ENCODE results near the gene HAPSTR1. TPM values are rescaled to one million over a fixed set of nuclear protein-coding genes. Genes with fewer than 3 reads are reported as not detected.
A peak's percentile ranks its signal among the peaks of the same experiment; 100 is the strongest.

Gene HAPSTR1
- total RNA-seq, 2 donors from 2014 or later, result 31.9 to 32.6 TPM

DNA sequence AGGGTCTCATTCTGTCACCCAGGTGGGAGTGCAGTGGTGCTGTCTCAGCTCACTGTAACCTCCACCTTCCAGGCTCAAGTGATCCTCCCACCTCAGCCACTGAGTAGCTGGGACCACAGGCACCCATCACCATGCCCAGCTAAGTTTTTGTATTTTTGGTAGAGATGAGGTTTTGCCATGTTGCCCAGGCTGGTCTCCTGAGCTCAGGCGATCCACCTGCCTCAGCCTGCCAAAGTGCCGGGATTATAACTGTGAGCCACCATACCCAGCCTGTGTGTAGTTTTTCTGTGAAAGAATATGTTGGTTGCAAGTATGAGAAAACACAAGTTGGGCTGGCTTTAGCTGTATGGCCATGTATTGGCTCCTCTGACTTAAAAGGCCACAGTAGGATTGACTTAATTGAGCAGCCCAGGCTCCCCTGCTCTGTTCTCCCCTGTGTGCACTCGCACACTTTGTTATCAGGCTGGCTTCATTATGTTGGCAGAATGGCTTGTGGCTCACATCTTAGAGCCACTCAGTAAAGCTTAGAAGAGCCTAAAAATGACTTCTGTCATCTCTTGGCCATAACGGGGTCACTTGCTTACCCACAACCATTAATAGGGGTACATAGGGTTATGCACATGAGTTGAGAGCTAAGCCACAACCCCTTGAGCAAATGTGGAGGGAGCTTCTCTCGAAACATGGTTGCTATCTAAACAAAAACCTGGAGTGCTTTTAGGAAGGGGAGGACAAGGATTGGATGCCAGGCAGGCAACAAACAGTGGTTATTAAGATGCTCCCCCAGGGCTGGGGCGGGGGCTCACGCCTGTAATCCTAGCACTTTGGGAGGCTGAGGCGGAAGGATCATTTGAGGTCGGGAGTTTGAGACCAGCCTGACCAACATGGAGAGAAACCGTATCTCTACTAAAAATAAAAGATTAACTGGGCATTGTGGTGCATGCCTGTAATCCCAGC is 6.1 kb downstream of the HAPSTR1 start:
- 62 to 65% methylated on average over 9 to 10 of the region's 10 CpGs for WGBS, 2 donors
- intact Hi-C loops (cut with DNase I), result no loop called here
- peaks cover 94% of the 10 kb centered on the region for H3K4me1 ChIP-seq
- no peaks in the 10 kb centered on the region for H3K9me3 ChIP-seq
- TF ChIP-seq POLR2A (IDR thresholded peaks at IDR 0.05), result no peak
- TF ChIP-seq, protein P1, sequence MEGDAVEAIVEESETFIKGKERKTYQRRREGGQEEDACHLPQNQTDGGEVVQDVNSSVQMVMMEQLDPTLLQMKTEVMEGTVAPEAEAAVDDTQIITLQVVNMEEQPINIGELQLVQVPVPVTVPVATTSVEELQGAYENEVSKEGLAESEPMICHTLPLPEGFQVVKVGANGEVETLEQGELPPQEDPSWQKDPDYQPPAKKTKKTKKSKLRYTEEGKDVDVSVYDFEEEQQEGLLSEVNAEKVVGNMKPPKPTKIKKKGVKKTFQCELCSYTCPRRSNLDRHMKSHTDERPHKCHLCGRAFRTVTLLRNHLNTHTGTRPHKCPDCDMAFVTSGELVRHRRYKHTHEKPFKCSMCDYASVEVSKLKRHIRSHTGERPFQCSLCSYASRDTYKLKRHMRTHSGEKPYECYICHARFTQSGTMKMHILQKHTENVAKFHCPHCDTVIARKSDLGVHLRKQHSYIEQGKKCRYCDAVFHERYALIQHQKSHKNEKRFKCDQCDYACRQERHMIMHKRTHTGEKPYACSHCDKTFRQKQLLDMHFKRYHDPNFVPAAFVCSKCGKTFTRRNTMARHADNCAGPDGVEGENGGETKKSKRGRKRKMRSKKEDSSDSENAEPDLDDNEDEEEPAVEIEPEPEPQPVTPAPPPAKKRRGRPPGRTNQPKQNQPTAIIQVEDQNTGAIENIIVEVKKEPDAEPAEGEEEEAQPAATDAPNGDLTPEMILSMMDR (IDR thresholded peaks at IDR 0.05), result no peak
- H3K27ac ChIP-seq, result peak overlapping the region in 3 of 4 donors; percentile 0 to 56 (median 18)
- no peaks in the 10 kb centered on the region for H3K36me3 ChIP-seq (replicated peaks in 1 of 2; ENCODE audit: insufficient read depth in 1 of 2, low read depth in 2 of 2)
- ATAC-seq (no peak), DNase-seq (no peak)
- no peak overlapping the region for H3K4me3 ChIP-seq
- no peaks in the 10 kb centered on the region for H3K27me3 ChIP-seq

DNA sequence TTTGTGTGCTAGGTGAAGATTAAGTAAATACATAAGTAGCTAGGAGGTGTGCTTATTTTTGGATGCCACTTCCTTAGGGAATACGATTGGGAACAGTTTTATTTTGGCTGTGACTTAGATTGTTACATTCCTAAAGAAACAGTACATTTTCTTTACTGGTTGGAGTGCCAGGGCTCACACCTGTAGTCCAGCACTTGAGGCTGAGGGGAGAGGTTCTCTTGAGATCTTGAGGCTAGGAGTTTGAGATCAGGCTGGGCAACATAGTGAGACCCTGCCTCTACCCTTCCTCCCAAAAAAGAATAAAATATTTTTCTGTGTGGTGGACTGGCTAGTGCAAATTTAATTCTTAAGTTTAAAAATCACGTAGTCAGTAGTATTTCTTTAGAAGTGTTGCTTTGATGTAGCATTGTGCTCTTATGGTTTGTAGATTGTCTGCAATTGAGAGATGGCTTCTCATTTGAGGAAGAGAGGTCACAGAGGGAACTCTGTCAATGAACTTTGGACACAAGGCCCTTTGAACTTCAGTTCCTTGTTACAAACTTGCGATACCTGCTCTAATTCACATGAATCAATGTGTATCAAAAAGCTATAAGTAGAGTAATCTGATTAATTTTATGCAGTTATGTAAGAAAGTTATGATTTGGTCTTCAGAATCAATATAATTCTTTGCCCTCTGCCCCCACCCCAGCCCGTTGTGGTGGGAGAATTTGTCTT is 7.1 kb downstream of the HAPSTR1 start:
- intact Hi-C loops (cut with DNase I), result no loop called here
- 19 to 24% methylated on average over 4 of the region's 4 CpGs for WGBS, 2 donors
- DNase-seq (no peak), ATAC-seq (no peak)
- H3K4me1 ChIP-seq, result peaks cover 100% of the 10 kb centered on the region
- H3K4me3 ChIP-seq, result no peak overlapping the region
- peaks cover 0 to 7% of the 10 kb centered on the region in 2 donors for H3K36me3 ChIP-seq (replicated peaks in 1 of 2; ENCODE audit: insufficient read depth in 1 of 2, low read depth in 2 of 2)
- H3K27me3 ChIP-seq, result no peaks in the 10 kb centered on the region
- TF ChIP-seq POLR2A (IDR thresholded peaks at IDR 0.05), result no peak
- TF ChIP-seq, protein P1 (IDR thresholded peaks at IDR 0.05), result no peak
- H3K9me3 ChIP-seq, result no peaks in the 10 kb centered on the region
- H3K27ac ChIP-seq, result peak overlapping the region in 3 of 4 donors; percentile 0 to 56 (median 42)

DNA sequence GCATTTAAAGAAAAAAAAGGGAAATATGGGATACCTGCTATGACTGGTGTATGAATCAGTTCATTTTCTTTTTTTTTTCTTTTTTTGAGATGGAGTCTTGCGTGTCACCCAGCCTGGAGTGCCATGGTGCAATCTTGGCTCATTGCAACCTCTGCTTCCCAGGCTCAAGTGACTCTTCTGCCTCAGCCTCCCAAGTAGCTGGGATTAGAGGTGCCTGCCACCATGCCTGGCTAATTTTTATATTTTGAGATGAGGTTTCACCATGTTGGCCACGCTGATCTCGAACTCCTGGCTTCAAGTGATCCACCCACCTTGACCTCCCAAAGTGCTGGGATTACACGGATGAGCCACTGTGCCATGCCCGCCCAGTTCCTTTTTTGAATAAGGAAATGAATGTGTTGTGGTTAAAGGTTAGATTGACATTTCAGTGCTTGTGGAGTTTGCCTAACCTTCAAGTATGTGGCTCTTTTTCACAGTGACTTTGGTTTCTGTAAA is 7.7 kb downstream of the HAPSTR1 start:
- ATAC-seq, result peak; percentile 24
- Histone ChIP-seq H3K27ac (peak overlapping the region in 3 of 4 donors; percentile 29 to 56 (median 42)), H3K4me1 (peaks cover 100% of the 10 kb centered on the region), H3K9me3 (no peaks in the 10 kb centered on the region), H3K27me3 (no peaks in the 10 kb centered on the region), H3K4me3 (no peak overlapping the region), H3K36me3 (replicated peaks in 1 of 2; ENCODE audit: insufficient read depth in 1 of 2, low read depth in 2 of 2) (peaks cover 5 to 8% of the 10 kb centered on the region in 2 donors)
- WGBS, 2 donors, result 49 to 72% methylated on average over 3 to 5 of the region's 5 CpGs
- intact Hi-C loops (cut with DNase I), result no loop called here
- TF ChIP-seq, protein P1 (IDR thresholded peaks at IDR 0.05), result no peak
- DNase-seq, result no peak

DNA sequence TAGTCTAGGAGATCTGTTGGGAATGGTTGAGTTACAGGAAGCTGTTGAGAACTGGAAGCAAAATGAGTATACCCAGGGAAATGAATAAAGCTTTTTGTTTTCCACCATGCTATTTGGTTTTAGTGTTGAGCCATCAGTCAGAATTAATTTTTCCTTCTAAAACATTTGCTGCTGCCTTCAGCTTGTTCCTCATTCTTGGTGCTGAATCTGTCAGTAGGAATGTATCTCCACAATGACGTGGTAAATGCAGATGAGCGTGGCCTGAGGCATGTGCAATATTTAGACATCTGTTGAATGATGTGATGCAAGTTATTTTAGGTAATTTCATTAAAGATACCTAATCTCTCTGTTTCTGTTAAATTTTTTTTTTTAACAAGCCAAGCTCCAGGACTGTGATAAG is 10.9 kb downstream of the HAPSTR1 start:
- H3K27me3 ChIP-seq, result no peaks in the 10 kb centered on the region
- intact Hi-C loops (cut with DNase I), result no loop called here
- WGBS, 2 donors, result 47 to 53% methylated on average over 2 of the region's 2 CpGs
- no peak overlapping the region for H3K4me3 ChIP-seq
- H3K27ac ChIP-seq, result peak overlapping the region in 1 of 4 donors; percentile 13
- H3K36me3 ChIP-seq (replicated peaks in 1 of 2; ENCODE audit: insufficient read depth in 1 of 2, low read depth in 2 of 2), result peaks cover 8% of the 10 kb centered on the region in 2 donors
- no peak for TF ChIP-seq POLR2A (IDR thresholded peaks at IDR 0.05)
- TF ChIP-seq, protein P1 (IDR thresholded peaks at IDR 0.05), result no peak
- no peak for ATAC-seq
- no peaks in the 10 kb centered on the region for H3K9me3 ChIP-seq
- peaks cover 98% of the 10 kb centered on the region for H3K4me1 ChIP-seq
- no peak for DNase-seq

All from body of pancreas (tissue), 4 donors.